ENCODE data around the gene ZHX3. TPM values are rescaled to one million over a fixed set of nuclear protein-coding genes. Genes with fewer than 3 reads are reported as not detected.

The ZHX3 gene
- total and polyA plus RNA-seq, 2 of the 4 experiments (the other 2 are of a cell fraction): 25.0 to 28.0 TPM

- no peak overlapping the region for H4K5ac ChIP-seq (ENCODE audit: low read depth, low read length)
- intact Hi-C loops (cut with micrococcal nuclease) (no loop called here), in situ Hi-C loops (cut with MboI; ENCODE audit: low sequenced_read_pairs) (loop anchor here (25.0 kb wide), 1 partner anchor 452 kb away; the partner anchor contains the start of gene CHD6), dilution Hi-C loops (cut with HindIII; ENCODE audit: low sequenced_read_pairs, unreplicated experiment) (no loop called here)
- TF ChIP-seq SMC3 (IDR thresholded peaks at IDR 0.05; ENCODE audit: low read depth, low read length) (no peak), CEBPB (IDR thresholded peaks at IDR 0.05; ENCODE audit: low read depth, low read length) (no peak), CHD1 (IDR thresholded peaks at IDR 0.05; ENCODE audit: low read depth, low read length) (no peak), RAD21 (IDR thresholded peaks at IDR 0.05; ENCODE audit: low read length) (no peak), FOS (IDR thresholded peaks at IDR 0.05; ENCODE audit: low read depth, low read length) (no peak), POLR2A (IDR thresholded peaks at IDR 0.05; ENCODE audit: low read depth, low read length) (no peak), RCOR1 (IDR thresholded peaks at IDR 0.05; ENCODE audit: insufficient replicate concordance, low read length) (no peak), NFE2L2 (IDR thresholded peaks at IDR 0.05; ENCODE audit: low read depth, low read length) (no peak), BHLHE40 (IDR thresholded peaks at IDR 0.05; ENCODE audit: low read depth, low read length) (no peak), CTCF (conservative IDR thresholded peaks at IDR 0.05; ENCODE audit: low read depth, low read length) (no peak), ELK1 (IDR thresholded peaks at IDR 0.05; ENCODE audit: borderline replicate concordance, low read depth, low read length) (no peak), MXI1 (IDR thresholded peaks at IDR 0.05; ENCODE audit: borderline replicate concordance, low read depth, low read length) (no peak), MAFK (IDR thresholded peaks at IDR 0.05; ENCODE audit: low read depth, low read length) (no peak), RFX5 (IDR thresholded peaks at IDR 0.05; ENCODE audit: low read depth, low read length) (no peak), MAZ (IDR thresholded peaks at IDR 0.05; ENCODE audit: borderline replicate concordance, low read depth, low read length) (no peak), USF2 (IDR thresholded peaks at IDR 0.05; ENCODE audit: low read depth, low read length) (no peak)
- ChIA-PET POLR2A (ENCODE audit: unreplicated experiment) (no interaction called here), CTCF (no interaction called here)
- H3K4ac ChIP-seq (ENCODE audit: low read depth, low read length): no peak overlapping the region
- H3K56ac ChIP-seq (ENCODE audit: extremely low read depth, insufficient read depth, low read length): no peak overlapping the region
- peaks cover 47 to 80% of the 10 kb centered on the region in 2 experiments for H3K79me1 ChIP-seq (ENCODE audit: low read depth in 1 of 2, low read length in 2 of 2)
- no peak overlapping the region for H3K4me2 ChIP-seq (ENCODE audit: low read depth, low read length)
- H2AK5ac ChIP-seq (ENCODE audit: low read depth, low read length): no peak overlapping the region
- no peak overlapping the region for H3K23ac ChIP-seq (ENCODE audit: low read depth, low read length)
- no peak overlapping the region for H2AFZ ChIP-seq (replicated peaks; ENCODE audit: low read length, poor library complexity)
- H3K18ac ChIP-seq (ENCODE audit: low read depth, low read length): no peak overlapping the region
- no peak overlapping the region for H3K27ac ChIP-seq (ENCODE audit: insufficient read depth, low read length)
- H3K9me1 ChIP-seq (ENCODE audit: insufficient read depth, low read length): peaks cover 36% of the 10 kb centered on the region
- H4K20me1 ChIP-seq (ENCODE audit: insufficient read depth, low read length): peaks cover 68% of the 10 kb centered on the region
- no peak overlapping the region for H2BK120ac ChIP-seq (ENCODE audit: low read depth, low read length)
- H2BK20ac ChIP-seq (ENCODE audit: low read depth, low read length): no peak overlapping the region
- H2AK9ac ChIP-seq (replicated peaks; ENCODE audit: low read depth, low read length, poor library complexity): no peak overlapping the region
- H3K9ac ChIP-seq (ENCODE audit: low read depth, low read length): no peak overlapping the region
- 100% methylated on average over 1 of the region's 2 CpGs; no CpG with 5 or more reads in 1 of the 2 experiments for WGBS, 2 experiments (ENCODE audit: extremely low coverage in 2 of 2, insufficient read length in 1 of 2)
- no peaks in the 10 kb centered on the region for H3K9me3 ChIP-seq (ENCODE audit: control insufficient read depth, insufficient read depth, low read length)
- H4K8ac ChIP-seq (ENCODE audit: low read depth in 2 of 2, low read length in 2 of 2): no peak overlapping the region
- H3K36me3 ChIP-seq (ENCODE audit: control insufficient read depth, insufficient read depth, low read length): peaks cover 58% of the 10 kb centered on the region
- no peak for ATAC-seq (ENCODE audit: low read depth)
- no peak overlapping the region for H4K91ac ChIP-seq (ENCODE audit: insufficient read depth, low read depth, low read length)
- DNase-seq: no peak
- no peak overlapping the region for H3K14ac ChIP-seq (replicated peaks; ENCODE audit: low read depth, low read length)
- H3K4me3 ChIP-seq (ENCODE audit: insufficient read depth, low read depth, low read length): no peak overlapping the region
- no peak overlapping the region for H2BK15ac ChIP-seq (ENCODE audit: low read depth, low read length)
- no peak overlapping the region for H2BK5ac ChIP-seq (ENCODE audit: low read depth, low read length, poor library complexity, severe bottlenecking)
- no TSS peak for BruUV-seq (replicated peaks)
- no peaks in the 10 kb centered on the region for H3K27me3 ChIP-seq (ENCODE audit: control insufficient read depth, insufficient read depth, low read length)
- H3K4me1 ChIP-seq (ENCODE audit: control insufficient read depth, insufficient read depth, low read length): no peaks in the 10 kb centered on the region
Measured at GRCh38 chr20:41160686-41161085, 156.8 kb downstream of the ZHX3 start.
